LNCAP (cell line): ENCODE data around the gene GRIK3.

Source experiments
- TF ChIP-seq, protein P1 (sequence below): fragments of 450-650 bp; IDR thresholded peaks from 2 replicates; pipeline ENCODE4 v1.5.1; 2017; ENCODE audit warnings: mild to moderate bottlenecking

The GRIK3 gene

DNA sequence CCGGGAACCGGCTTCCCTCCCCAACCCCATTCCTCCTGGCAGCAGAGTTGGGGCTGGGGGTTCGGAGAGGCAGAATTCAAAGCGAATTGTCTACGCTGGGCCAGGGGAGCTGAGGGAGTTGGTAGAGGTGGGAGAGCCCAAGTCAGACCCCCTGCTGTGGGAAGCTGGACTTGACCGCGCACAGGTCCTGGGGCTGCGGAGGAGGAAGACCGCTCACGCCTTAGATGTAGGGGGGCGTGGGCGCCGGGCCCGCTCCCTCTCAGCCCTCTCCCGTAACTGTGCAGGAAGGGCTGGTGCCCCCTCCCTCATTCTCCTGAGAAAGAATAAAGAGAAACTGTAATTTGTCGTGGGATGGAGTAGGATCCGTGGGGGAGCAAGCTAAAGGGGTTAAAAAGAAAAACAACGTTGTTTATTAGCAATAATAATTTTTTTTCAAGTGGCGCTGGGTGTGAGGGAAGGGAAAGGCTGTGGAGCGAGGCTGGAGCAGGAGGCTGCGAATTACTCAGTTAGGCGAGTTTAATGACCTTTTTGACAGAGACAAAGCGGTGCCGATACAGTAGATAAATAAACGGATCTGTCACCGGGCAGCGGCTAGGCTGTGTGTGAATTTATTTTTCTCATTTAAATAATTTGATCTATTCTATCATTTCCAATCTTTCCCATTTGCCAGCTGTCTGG, 838 bp upstream of the GRIK3 start:
- TF ChIP-seq, protein P1, sequence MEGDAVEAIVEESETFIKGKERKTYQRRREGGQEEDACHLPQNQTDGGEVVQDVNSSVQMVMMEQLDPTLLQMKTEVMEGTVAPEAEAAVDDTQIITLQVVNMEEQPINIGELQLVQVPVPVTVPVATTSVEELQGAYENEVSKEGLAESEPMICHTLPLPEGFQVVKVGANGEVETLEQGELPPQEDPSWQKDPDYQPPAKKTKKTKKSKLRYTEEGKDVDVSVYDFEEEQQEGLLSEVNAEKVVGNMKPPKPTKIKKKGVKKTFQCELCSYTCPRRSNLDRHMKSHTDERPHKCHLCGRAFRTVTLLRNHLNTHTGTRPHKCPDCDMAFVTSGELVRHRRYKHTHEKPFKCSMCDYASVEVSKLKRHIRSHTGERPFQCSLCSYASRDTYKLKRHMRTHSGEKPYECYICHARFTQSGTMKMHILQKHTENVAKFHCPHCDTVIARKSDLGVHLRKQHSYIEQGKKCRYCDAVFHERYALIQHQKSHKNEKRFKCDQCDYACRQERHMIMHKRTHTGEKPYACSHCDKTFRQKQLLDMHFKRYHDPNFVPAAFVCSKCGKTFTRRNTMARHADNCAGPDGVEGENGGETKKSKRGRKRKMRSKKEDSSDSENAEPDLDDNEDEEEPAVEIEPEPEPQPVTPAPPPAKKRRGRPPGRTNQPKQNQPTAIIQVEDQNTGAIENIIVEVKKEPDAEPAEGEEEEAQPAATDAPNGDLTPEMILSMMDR, result no peak

DNA sequence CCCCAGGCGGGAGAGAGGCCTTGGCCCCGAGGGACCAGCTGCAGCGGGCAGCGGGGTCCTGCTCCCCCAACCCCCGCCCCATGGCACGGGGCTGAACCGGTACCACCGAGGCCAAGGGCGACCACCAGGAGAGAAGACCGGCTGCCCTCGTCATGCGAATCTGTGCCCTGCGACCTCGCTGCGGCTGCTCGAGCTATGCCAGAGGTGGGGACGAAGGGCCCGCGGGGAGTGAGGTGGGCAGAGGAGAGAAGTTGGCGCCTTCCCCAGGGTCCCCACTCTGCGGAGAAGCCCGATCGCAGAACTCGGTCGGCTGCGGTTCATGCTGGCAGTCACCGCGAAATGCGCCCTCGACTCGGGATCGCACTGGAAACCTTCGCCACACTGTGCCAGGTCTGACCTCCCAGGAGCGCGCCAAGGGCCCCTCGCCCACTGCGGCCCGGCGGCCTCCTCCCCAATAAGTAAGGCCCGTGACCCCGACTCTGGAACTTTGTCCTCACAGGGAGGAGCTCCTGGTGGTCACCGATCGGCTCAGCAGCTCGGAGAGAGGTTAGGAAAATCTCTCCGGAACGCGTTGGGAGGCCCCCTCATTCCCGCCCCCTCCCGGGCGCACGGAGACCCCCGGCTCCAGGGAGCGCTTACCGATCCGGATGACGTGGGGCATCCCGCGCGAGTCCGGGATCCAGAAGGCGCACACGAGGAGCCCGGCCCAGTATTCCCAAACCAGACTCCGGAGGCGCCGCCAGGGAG, 787 bp downstream of the GRIK3 start:
- TF ChIP-seq, protein P1, result no peak

DNA sequence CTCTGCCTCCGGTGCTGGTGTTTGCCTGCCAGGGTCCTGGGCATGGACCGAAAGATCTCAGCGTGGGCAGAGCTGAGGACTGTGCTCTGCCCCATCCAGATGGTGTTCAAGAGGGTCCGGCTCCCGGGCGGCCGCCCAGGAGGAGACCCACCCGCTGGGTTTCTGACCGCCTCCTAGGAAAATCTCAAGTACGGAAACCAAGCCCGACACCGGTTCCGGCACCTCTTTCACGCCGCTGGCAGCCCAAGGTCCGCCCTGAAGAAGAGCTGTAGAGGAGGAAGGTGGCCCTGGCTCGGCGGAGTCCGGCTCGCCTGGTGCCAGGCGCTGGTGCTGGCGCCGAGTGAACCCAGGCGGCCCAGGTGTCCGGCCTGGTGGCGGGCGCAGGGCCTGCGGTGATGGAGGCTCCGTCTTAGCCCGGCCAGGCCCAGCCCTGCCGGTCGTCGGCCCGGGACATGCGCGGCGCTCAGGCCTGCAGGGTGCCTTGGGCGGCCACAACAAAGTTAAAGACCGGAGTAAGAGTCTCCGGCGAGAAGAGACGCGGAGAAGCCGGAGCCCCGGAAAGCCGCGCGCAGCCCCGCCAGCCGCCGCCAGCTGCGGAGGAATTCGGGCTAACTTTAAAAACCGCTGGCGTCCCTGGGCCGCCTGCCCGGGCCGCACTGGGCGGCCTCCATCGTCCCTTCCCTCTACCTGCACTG, 1.5 kb downstream of the GRIK3 start:
- TF ChIP-seq, protein P1, result no peak

DNA sequence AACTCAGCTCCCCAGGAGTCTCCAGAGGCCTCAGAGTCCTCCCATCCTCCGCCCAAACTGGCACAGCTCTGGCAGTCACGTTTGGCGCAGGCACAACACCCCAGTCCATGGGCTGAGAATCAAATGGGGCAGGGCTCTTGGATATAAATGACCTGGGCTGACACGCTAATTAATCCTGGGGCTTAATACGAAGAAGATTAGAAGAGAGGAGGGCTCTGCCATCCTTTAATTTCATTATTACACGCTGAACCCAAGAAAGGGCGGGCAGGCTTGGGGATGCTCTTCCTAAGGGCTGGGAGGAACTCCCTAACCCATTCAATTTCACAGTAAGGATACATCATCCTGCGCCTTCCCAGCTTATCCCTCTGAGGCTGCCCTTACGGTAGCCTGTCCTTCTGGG, 2.4 kb downstream of the GRIK3 start:
- TF ChIP-seq, protein P1, result no peak

DNA sequence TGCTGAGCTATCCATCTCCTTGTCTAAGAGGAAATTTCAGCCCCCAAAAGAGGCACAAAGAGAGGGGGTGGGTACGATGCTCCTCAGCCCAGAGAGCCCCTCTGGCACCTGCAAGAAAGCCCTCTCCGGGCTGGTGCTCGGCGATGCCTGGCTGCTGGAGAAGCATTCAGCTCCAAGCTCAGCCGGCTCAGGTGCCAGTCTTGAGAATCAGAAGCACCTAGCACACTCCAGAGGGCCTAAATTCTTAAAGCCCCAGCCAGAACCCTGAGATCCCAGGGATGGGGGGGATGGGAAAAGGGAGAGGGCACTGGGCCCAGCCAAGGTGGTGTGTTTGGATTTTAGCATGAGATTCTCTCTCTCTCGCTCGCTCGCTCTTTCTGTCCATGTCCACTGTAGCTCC, 2.9 kb downstream of the GRIK3 start:
- TF ChIP-seq, protein P1, result no peak

DNA sequence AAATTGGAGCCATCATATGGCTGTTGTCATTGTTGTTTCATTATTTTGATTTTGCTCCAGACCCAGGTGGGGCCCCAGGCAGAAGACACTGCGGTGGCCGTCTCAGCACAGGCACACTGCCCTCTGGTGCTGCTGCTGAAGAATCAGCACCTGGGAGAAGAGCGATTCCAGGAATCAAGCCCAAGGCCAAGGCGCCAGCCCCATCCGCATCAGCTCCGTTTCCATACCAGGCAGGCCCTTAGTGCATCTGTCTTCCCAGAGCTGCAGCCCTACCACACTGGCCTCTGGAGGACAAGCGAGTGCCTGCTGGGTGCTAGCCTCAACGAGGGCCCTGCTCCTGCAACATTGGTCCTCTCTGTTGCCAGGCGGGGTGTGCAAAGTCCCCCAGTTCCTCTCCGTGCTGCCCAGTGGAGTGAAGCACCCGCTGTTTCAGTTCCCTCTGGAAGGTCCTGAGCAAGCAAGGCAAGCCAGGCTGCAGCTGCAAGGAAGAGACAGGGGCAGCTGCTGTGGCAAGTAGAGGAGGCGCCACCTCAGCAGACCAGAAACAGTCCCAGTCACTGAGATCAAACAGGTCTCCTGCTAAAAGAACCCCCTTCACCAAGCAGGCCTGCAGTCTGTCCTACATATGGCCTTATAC, 5.2 kb downstream of the GRIK3 start:
- TF ChIP-seq, protein P1, result peak; percentile 28; the same call in 1 of the 2 replicates

DNA sequence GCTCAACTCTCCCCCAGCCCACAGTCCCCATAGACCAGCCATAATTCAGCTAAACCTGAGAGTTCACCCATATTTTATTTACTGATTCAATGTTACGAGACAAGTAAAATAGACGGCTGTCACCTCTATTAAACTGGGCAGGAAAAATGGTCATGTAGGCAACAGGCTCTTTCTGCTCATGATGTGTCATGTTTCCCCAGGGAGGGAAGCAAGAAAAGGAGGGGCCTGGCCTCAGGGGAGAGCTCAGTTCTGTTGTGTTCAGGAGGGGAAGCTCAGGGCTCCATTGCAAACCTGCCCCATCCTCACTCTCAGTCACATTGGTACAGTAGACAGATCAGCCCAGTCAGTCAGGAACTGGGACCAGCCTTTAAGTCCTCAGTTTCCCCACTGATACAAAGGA, 12.8 kb downstream of the GRIK3 start:
- TF ChIP-seq, protein P1, result no peak
